ENCODE measurements around the gene SERHL2.

DNA sequence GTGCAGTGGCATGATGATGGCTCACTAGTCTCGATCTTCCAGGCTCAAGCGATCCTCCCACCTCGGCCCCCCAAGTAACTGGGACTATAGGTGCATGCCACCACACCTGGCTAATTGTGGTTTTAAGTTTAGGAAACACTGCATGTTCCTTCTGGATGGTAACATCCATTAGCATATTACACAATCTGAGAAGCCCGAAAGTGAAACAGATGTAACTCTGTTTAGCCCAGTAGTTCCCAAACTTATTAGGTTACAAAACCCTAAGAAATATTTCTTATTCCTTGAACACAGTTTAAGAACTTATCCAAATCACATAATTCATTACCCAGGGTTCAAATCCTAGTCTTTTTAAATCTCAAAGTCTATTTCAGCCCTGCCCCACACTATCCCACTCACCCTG lies 32.6 kb downstream of the SERHL2 start:
- TF ChIP-seq, protein P1, sequence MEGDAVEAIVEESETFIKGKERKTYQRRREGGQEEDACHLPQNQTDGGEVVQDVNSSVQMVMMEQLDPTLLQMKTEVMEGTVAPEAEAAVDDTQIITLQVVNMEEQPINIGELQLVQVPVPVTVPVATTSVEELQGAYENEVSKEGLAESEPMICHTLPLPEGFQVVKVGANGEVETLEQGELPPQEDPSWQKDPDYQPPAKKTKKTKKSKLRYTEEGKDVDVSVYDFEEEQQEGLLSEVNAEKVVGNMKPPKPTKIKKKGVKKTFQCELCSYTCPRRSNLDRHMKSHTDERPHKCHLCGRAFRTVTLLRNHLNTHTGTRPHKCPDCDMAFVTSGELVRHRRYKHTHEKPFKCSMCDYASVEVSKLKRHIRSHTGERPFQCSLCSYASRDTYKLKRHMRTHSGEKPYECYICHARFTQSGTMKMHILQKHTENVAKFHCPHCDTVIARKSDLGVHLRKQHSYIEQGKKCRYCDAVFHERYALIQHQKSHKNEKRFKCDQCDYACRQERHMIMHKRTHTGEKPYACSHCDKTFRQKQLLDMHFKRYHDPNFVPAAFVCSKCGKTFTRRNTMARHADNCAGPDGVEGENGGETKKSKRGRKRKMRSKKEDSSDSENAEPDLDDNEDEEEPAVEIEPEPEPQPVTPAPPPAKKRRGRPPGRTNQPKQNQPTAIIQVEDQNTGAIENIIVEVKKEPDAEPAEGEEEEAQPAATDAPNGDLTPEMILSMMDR (optimal IDR thresholded peaks at IDR 0.05 in 1 of 3, IDR thresholded peaks at IDR 0.05 in 1 of 3, conservative IDR thresholded peaks at IDR 0.05 in 1 of 3; ENCODE audit: extremely low read depth in 1 of 3, insufficient read depth in 2 of 3, low read length in 3 of 3) = no peak
- TF ChIP-seq EZH2 (IDR thresholded peaks at IDR 0.05; ENCODE audit: low read length) = no peak

Measured in keratinocyte (primary cell).